H1 (cell line): Measurements from ENCODE around the gene DUOXA1. TPM values are rescaled to one million over a fixed set of nuclear protein-coding genes. Genes with fewer than 3 reads are reported as not detected.

Experiments
- CTCF ChIA-PET: fragments of 300-600 bp; sonication (Branson Sonifier 250); formaldehyde crosslinking; loops from one replicate; lab custom pipeline; 2021; ENCODE audit not compliant: partially characterized antibody; lab: Charles Lee
- POLR2A ChIA-PET: fragments of 300-600 bp; sonication (Branson Sonifier 250); formaldehyde crosslinking; loops from one replicate; lab custom pipeline; 2021; ENCODE audit warnings: inconsistent platforms; ENCODE audit not compliant: partially characterized antibody; lab: Charles Lee
- DNase-seq, 2 experiments: peaks; one replicate each; pipeline versions ENCODE4 v3.0.0 to v3.0.0-alpha.2; 2010 to 2022; ENCODE audit warnings: low spot score in 2 of 2, low read depth in 1 of 2, mixed read lengths in 1 of 2
- FAIRE-seq: peaks from 2 replicates; lab custom pipeline; 2011; peaks lifted over from hg19 to GRCh38; lab: Jason Lieb, UNC
- H2AFZ ChIP-seq: 2 replicates; pipeline ENCODE4 v1.8.1; 2012; ENCODE audit warnings: low read length, inconsistent platforms
- H2AK5ac ChIP-seq: 2 replicates; pipeline ENCODE4 v1.6.1; 2013; ENCODE audit warnings: low read depth, low read length
- H2BK120ac ChIP-seq: replicated peaks from 2 replicates; pipeline ENCODE3; 2013; ENCODE audit warnings: low read depth, low read length, inconsistent platforms
- H2BK12ac ChIP-seq: 2 replicates; pipeline ENCODE4 v1.6.1; 2013; ENCODE audit warnings: low read depth, low read length
- H2BK15ac ChIP-seq: 2 replicates; pipeline ENCODE4 v1.6.1; 2013; ENCODE audit warnings: low read length
- H2BK20ac ChIP-seq: 2 replicates; pipeline ENCODE4 v1.6.1; 2013; ENCODE audit warnings: low read length
- H2BK5ac ChIP-seq: 2 replicates; pipeline ENCODE4 v1.6.1; 2013; ENCODE audit warnings: low read depth, low read length
- H3K14ac ChIP-seq: 2 replicates; pipeline ENCODE4 v1.6.1; 2013; ENCODE audit warnings: inconsistent platforms; ENCODE audit not compliant: insufficient read length
- H3K18ac ChIP-seq: 2 replicates; pipeline ENCODE4 v1.6.1; 2013; ENCODE audit warnings: low read length; ENCODE audit errors: extremely low read depth
- H3K23ac ChIP-seq: 2 replicates; pipeline ENCODE4 v1.6.1; 2013; ENCODE audit warnings: inconsistent platforms; ENCODE audit not compliant: insufficient read length
- H3K23me2 ChIP-seq: 2 replicates; pipeline ENCODE4 v1.6.1; 2013; ENCODE audit warnings: low read depth, low read length
- H3K27ac ChIP-seq: 2 replicates; pipeline ENCODE4 v1.6.1; 2011; ENCODE audit warnings: low read depth, low read length, inconsistent platforms
- H3K27me3 ChIP-seq, 4 experiments: replicated peaks in 1 of 4; 1 replicate in 1 of 4; 2 replicates in 3 of 4; pipeline versions ENCODE4 v1.6.1 to v1.8.1; 2011 to 2013; ENCODE audit warnings: low read length in 3 of 4, mild to moderate bottlenecking in 3 of 4, inconsistent platforms in 2 of 4, mixed read lengths in 2 of 4, moderate library complexity in 1 of 4; ENCODE audit not compliant: control insufficient read depth in 3 of 4, insufficient read depth in 3 of 4; ENCODE audit errors: extremely low read depth in 1 of 4
- H3K36me3 ChIP-seq, 4 experiments: 2 replicates each; pipeline versions ENCODE4 v1.6.1 to v1.8.1; 2011 to 2013; ENCODE audit warnings: mild to moderate bottlenecking in 4 of 4, low read length in 3 of 4, moderate library complexity in 2 of 4, control low read depth in 1 of 4, inconsistent platforms in 1 of 4; ENCODE audit not compliant: insufficient read depth in 4 of 4, control insufficient read depth in 2 of 4
- H3K4ac ChIP-seq: replicated peaks from 2 replicates; pipeline ENCODE3; 2013; ENCODE audit warnings: low read length, low read depth, mixed read lengths, inconsistent platforms; ENCODE audit not compliant: insufficient read length
- H3K4me1 ChIP-seq, 4 experiments: replicated peaks in 1 of 4; 1 replicate in 1 of 4; 2 replicates in 3 of 4; pipeline versions ENCODE4 v1.6.1 to v1.8.1; 2011 to 2013; ENCODE audit warnings: low read length in 3 of 4, inconsistent platforms in 2 of 4, mixed read lengths in 1 of 4; ENCODE audit not compliant: insufficient read depth in 4 of 4, control insufficient read depth in 3 of 4
- H3K4me2 ChIP-seq, 2 experiments: 2 replicates each; pipeline versions ENCODE4 v1.6.1 to v1.8.1; 2011 to 2013; ENCODE audit warnings: low read depth in 2 of 2, low read length in 2 of 2, control low read depth in 1 of 2, inconsistent platforms in 1 of 2, mild to moderate bottlenecking in 1 of 2; ENCODE audit not compliant: insufficient read depth in 1 of 2
- H3K4me3 ChIP-seq, 4 experiments: fragments of 200-600, 300-600 bp in 1 of 4; sonication (generic), shearing (Covaris generic), sonication (Bioruptor Twin) in 1 of 4; 2 replicates each; pipeline versions ENCODE4 v1.5.1 to v1.8.1; 2011 to 2016; ENCODE audit warnings: low read length in 4 of 4, low read depth in 3 of 4, control low read depth in 2 of 4, inconsistent platforms in 2 of 4, mild to moderate bottlenecking in 2 of 4, mixed read lengths in 1 of 4, moderate library complexity in 1 of 4; ENCODE audit not compliant: insufficient read depth in 2 of 4; ENCODE audit errors: extremely low read depth in 1 of 4
- H3K56ac ChIP-seq: replicated peaks from 2 replicates; pipeline ENCODE3; 2013; ENCODE audit warnings: low read depth, mild to moderate bottlenecking, mixed read lengths, low read length, inconsistent platforms; ENCODE audit not compliant: insufficient read length
- H3K79me1 ChIP-seq: 2 replicates; pipeline ENCODE4 v1.6.1; 2013; ENCODE audit warnings: low read depth, low read length, control low read depth
- H3K79me2 ChIP-seq, 2 experiments: 2 replicates each; pipeline versions ENCODE4 v1.6.1 to v1.8.1; 2012 to 2013; ENCODE audit warnings: low read length in 2 of 2, mild to moderate bottlenecking in 2 of 2, inconsistent platforms in 1 of 2; ENCODE audit not compliant: insufficient read depth in 2 of 2, control insufficient read depth in 1 of 2
- H3K9ac ChIP-seq, 4 experiments: replicated peaks in 1 of 4; 1 replicate in 1 of 4; 2 replicates in 3 of 4; pipeline versions ENCODE4 v1.6.1 to v1.8.1; 2011 to 2013; ENCODE audit warnings: low read depth in 3 of 4, low read length in 3 of 4, control low read depth in 2 of 4, mild to moderate bottlenecking in 2 of 4, moderate library complexity in 2 of 4, inconsistent platforms in 1 of 4; ENCODE audit errors: extremely low read depth in 1 of 4
- H3K9me3 ChIP-seq, 2 experiments: 2 replicates each; pipeline versions ENCODE4 v1.6.1 to v1.8.1; 2012 to 2013; ENCODE audit warnings: mild to moderate bottlenecking in 2 of 2, moderate library complexity in 2 of 2, control low read depth in 1 of 2, inconsistent platforms in 1 of 2, low read depth in 1 of 2, low read length in 1 of 2, mixed read lengths in 1 of 2; ENCODE audit not compliant: insufficient read depth in 2 of 2
- H4K20me1 ChIP-seq, 2 experiments: replicated peaks in 1 of 2; 2 replicates each; pipeline versions ENCODE3 to v1.8.1; 2011 to 2013; ENCODE audit warnings: inconsistent platforms in 2 of 2, low read length in 2 of 2, mild to moderate bottlenecking in 1 of 2; ENCODE audit not compliant: insufficient read depth in 2 of 2, control insufficient read depth in 1 of 2
- H4K5ac ChIP-seq: 2 replicates; pipeline ENCODE4 v1.6.1; 2013; ENCODE audit warnings: low read length, low read depth, mixed read lengths, inconsistent platforms; ENCODE audit not compliant: insufficient read length
- H4K8ac ChIP-seq: 2 replicates; pipeline ENCODE4 v1.8.0; 2013; ENCODE audit warnings: mild to moderate bottlenecking, moderate library complexity, low read length, inconsistent platforms; ENCODE audit not compliant: insufficient read depth; ENCODE audit errors: extremely low read depth
- H4K91ac ChIP-seq: replicated peaks from 2 replicates; pipeline ENCODE3; 2013; ENCODE audit warnings: low read length, mixed read lengths, inconsistent platforms; ENCODE audit not compliant: insufficient read length
- ATF3 ChIP-seq: IDR thresholded peaks from 2 replicates; pipeline ENCODE4 v1.6.1; 2011; ENCODE audit warnings: low read depth, mild to moderate bottlenecking, low read length; ENCODE audit not compliant: insufficient read depth
- CBX5 ChIP-seq: fragments of 300-800, 300-1000 bp; sonication (generic); IDR thresholded peaks from 2 replicates; pipeline ENCODE4 v1.7.1; 2016; ENCODE audit warnings: antibody characterized with exemption, low read length, low read depth
- GTF2F1 ChIP-seq: IDR thresholded peaks from 2 replicates; pipeline ENCODE4 v1.6.1; 2012; ENCODE audit warnings: low read depth, low read length, improper control_type of control experiment, borderline replicate concordance
- HDAC2 ChIP-seq, 2 experiments: fragments of 300-600 bp in 1 of 2; sonication (generic) in 1 of 2; IDR thresholded peaks; 2 replicates each; pipeline ENCODE4 v1.6.1; 2011 to 2012; ENCODE audit warnings: low read depth in 2 of 2, low read length in 2 of 2, mild to moderate bottlenecking in 2 of 2, moderate library complexity in 2 of 2, borderline replicate concordance in 1 of 2, inconsistent platforms in 1 of 2
- JUN ChIP-seq: IDR thresholded peaks from 2 replicates; pipeline ENCODE4 v1.6.1; 2011; ENCODE audit warnings: low read depth, mild to moderate bottlenecking, improper control_type of control experiment, low read length
- KDM1A ChIP-seq: fragments of 200-600, 300-600 bp; sonication (generic); IDR thresholded peaks from 2 replicates; pipeline ENCODE4 v1.7.1; 2016; ENCODE audit warnings: mild to moderate bottlenecking, low read length, borderline replicate concordance
- KDM5A ChIP-seq: fragments of 200-600 bp; IDR thresholded peaks from 2 replicates; pipeline ENCODE4 v1.7.1; 2012; ENCODE audit warnings: mild to moderate bottlenecking, low read length, inconsistent platforms, mixed read lengths
- PHF8 ChIP-seq: fragments of 200-600 bp; sonication (generic); conservative IDR thresholded peaks from 2 replicates; pipeline ENCODE4 v1.7.1; 2012; ENCODE audit warnings: low read depth, mild to moderate bottlenecking, inconsistent platforms, low read length, moderate library complexity
- POLR2A ChIP-seq, 2 experiments: IDR thresholded peaks; 1 replicate in 1 of 2; 2 replicates in 1 of 2; pipeline ENCODE4 v1.6.1; 2011; ENCODE audit warnings: low read depth in 2 of 2, low read length in 2 of 2, mild to moderate bottlenecking in 2 of 2; ENCODE audit errors: control extremely low read depth in 1 of 2
- POU5F1 ChIP-seq: IDR thresholded peaks from 2 replicates; pipeline ENCODE4 v1.6.1; 2011; ENCODE audit warnings: low read depth, mild to moderate bottlenecking, low read length, moderate library complexity
- RNF2 ChIP-seq: fragments of 200-900, 300-1000 bp; sonication (generic); IDR thresholded peaks from 2 replicates; pipeline ENCODE4 v1.7.1; 2016; ENCODE audit warnings: borderline replicate concordance, low read depth, mild to moderate bottlenecking, antibody characterized with exemption, low read length; ENCODE audit not compliant: poor library complexity, severe bottlenecking; ENCODE audit errors: missing control alignments
- SAP30 ChIP-seq: fragments of 300-600 bp; sonication (generic); IDR thresholded peaks from 2 replicates; pipeline ENCODE4 v1.7.1; 2012; ENCODE audit warnings: low read length, moderate library complexity, mild to moderate bottlenecking, inconsistent platforms; ENCODE audit not compliant: insufficient read depth, insufficient replicate concordance
- SUZ12 ChIP-seq: fragments of 200-600 bp; sonication (generic); IDR thresholded peaks from 2 replicates; pipeline ENCODE4 v1.6.1; 2012; ENCODE audit warnings: mild to moderate bottlenecking, inconsistent platforms, low read length, moderate library complexity, mixed read lengths
- polyA plus RNA-seq, 7 experiments: library from polyadenylated mRNA; depleted of rRNA in 3 of 7; stranded (reverse) in 5 of 7; unstranded in 2 of 7; fragments of >200 nt in 5 of 7; fragments of 200-250 nt in 2 of 7; gene quantifications; 1 replicate in 5 of 7; 2 replicates in 1 of 7; 4 replicates in 1 of 7; pipeline versions ENCODE4 v1.2.1 to v1.2.3, GENCODE V29; 2011 to 2013; ENCODE audit warnings: missing spikeins in 2 of 7, mixed read lengths in 2 of 7
- total RNA-seq: library from RNA; stranded (reverse); fragmentation: NEBNext Ultra II Directional; extraction: Animal tissue kit (Norgen Biotek cat#: 25700); gene quantifications from 2 replicates; pipeline ENCODE4 v1.2.1, GENCODE V29; 2021

Gene DUOXA1
- total and polyA plus RNA-seq, 2 of the 8 experiments (the other 6 are each of a cell fraction or from before 2014, with no cell fraction given), result 0.18 TPM; not detected in 1

GRCh38 chr15:45083223-45083622 is 46.5 kb downstream of the DUOXA1 start:
- Histone ChIP-seq H3K9ac (no peak overlapping the region), H4K91ac (no peak overlapping the region), H3K14ac (no peak overlapping the region), H3K27ac (no peak overlapping the region), H3K79me1 (no peaks in the 10 kb centered on the region), H3K23ac (no peak overlapping the region), H2BK20ac (no peak overlapping the region), H3K9me3 (no peaks in the 10 kb centered on the region), H3K4ac (no peak overlapping the region), H2BK120ac (no peak overlapping the region), H3K18ac (no peak overlapping the region), H2AK5ac (no peak overlapping the region), H2AFZ (no peak overlapping the region), H3K4me2 (no peak overlapping the region), H3K23me2 (no peaks in the 10 kb centered on the region), H4K8ac (no peak overlapping the region), H2BK15ac (no peak overlapping the region), H3K27me3 (no peaks in the 10 kb centered on the region), H4K5ac (no peak overlapping the region), H4K20me1 (no peaks in the 10 kb centered on the region), H3K36me3 (no peaks in the 10 kb centered on the region), H2BK5ac (no peak overlapping the region), H3K4me1 (no peaks in the 10 kb centered on the region), H2BK12ac (no peak overlapping the region), H3K79me2 (no peaks in the 10 kb centered on the region), H3K4me3 (no peak overlapping the region), H3K56ac (no peak overlapping the region)
- ChIA-PET POLR2A (interaction anchor here (1.0 kb wide), 1 partner anchor 60 kb away, joined by 3 read pairs; the partner anchor contains the start of gene SORD), CTCF (interaction anchor here (1.0 to 1.6 kb wide), 3 partner anchors 35 to 47 kb away, joined by 3 to 6 read pairs (median 4); no protein-coding TSS in a partner anchor)
- FAIRE-seq (no peak), DNase-seq (no peak)
- TF ChIP-seq SAP30, result no peak
- TF ChIP-seq JUN, result no peak
- no peak for TF ChIP-seq POU5F1
- TF ChIP-seq HDAC2 (IDR thresholded peaks at IDR 0.05; ENCODE audit: borderline replicate concordance in 1 of 2, low read depth in 2 of 2, low read length in 2 of 2), result no peak
- TF ChIP-seq KDM1A, result no peak
- TF ChIP-seq RNF2, result no peak
- no peak for TF ChIP-seq POLR2A (IDR thresholded peaks at IDR 0.05; ENCODE audit: control extremely low read depth in 1 of 2, low read depth in 2 of 2, low read length in 2 of 2)
- no peak for TF ChIP-seq KDM5A
- TF ChIP-seq CBX5, result no peak
- no peak for TF ChIP-seq PHF8
- no peak for TF ChIP-seq SUZ12
- TF ChIP-seq GTF2F1, result no peak
- TF ChIP-seq ATF3, result no peak
